ENCODE results near the gene RNF111.

Gene RNF111

GRCh38 chr15:58987491-58988005 is at the start of gene RNF111:
TSS of gene RNF111 (plus strand) at chr15:58987663. CDS start at chr15:59030823, 43,160 bp downstream.
- DNase-seq (ENCODE audit: low read depth) = peak; percentile 98

DNA sequence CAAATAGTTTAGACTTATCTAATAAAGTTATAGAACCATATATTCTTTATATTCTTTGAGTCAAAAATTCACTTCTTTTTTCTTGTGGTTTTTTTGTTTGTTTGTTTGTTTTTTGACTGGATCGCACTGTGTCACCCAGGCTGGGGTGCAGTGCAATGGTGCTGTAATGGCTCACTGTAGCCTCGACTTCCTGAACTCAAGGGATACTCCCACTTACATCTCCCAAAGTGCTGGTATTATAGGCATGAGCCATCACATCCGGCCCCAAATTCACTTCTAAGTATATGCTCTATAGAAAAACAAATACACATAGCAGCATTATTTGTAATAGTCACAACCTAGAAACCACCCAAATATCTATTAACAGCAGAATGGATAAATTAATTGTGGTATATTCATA is 40.3 kb upstream of the RNF111 start:
- no peak for DNase-seq (ENCODE audit: low read depth)

- DNase-seq (ENCODE audit: low read depth) = peak; percentile 68
These were observed 36.0 kb upstream of the RNF111 start for GRCh38 chr15:58951388-58952007.

DNA sequence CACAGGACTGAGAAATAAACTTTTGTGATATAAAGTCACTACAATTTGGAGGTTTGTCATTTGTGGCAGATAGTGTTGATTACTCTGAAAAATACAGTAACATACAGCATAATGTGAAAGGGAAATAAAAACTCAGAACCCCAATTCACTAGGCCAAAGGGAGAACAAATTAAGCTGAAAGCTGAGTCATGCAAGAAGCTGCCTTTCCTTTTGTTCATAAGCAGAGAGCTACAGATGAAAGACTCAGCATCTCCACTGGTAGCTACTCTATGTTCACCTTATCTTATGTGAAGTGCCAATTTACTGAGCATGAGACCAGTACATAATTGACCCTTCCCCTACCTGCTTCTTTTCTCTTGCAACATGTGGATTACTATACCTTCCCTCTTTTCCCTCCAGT is 34.7 kb upstream of the RNF111 start:
- peak; percentile 18 for DNase-seq (ENCODE audit: low read depth)

- DNase-seq (ENCODE audit: low read depth) = peak; percentile 39
These were observed 30.1 kb upstream of the RNF111 start for GRCh38 chr15:58957101-58957973.

- no peak for DNase-seq (ENCODE audit: low read depth)
These were observed 28.7 kb upstream of the RNF111 start for GRCh38 chr15:58958811-58959210.

- no peak for DNase-seq (ENCODE audit: low read depth)
These were observed 25.3 kb upstream of the RNF111 start for GRCh38 chr15:58962136-58962535.

GRCh38 chr15:58962662-58963565 is 24.5 kb upstream of the RNF111 start:
- DNase-seq (ENCODE audit: low read depth) = no peak

DNA sequence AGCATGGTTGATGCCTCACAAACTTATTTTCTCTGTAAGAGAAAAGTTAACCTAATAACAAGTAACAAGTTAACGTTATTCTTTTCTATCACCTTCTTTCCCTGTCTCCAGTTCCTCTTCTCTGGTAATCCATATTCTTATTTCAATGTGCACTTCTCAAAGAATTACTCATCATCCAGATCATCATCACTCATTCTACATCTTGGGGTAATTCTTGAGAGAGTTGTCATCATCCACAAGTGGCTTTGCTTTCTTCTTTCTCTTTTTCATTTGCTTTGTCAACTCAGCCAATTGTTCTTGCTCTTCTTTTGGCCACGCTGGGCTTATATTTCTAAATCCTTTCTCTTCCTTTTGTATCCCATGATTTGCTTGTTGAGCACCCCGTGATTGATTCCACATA is 20.8 kb upstream of the RNF111 start:
- peak; percentile 55 for DNase-seq (ENCODE audit: low read depth)

DNA sequence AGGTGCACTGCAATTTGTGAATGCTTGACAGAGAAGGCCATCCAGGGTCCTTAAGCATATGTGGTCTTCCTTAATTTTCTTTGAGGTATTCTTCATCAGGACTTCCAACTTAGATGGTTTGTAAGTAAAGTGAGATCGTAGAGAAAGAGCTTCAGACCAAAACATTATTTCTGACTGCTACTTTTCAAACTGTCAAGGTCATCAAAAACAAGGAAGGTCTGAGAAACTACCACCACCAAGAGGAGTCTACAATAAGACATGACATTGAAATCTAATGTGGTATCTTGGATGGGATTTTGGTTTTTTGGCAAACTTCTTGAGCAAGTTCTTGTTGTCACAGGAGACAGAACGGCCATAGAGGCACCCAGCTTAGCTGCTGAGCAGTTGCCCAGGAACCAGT is 20.0 kb upstream of the RNF111 start:
- no peak for DNase-seq (ENCODE audit: low read depth)

GRCh38 chr15:58977887-58978286 is 9.6 kb upstream of the RNF111 start:
- no peak for DNase-seq (ENCODE audit: low read depth)

DNA sequence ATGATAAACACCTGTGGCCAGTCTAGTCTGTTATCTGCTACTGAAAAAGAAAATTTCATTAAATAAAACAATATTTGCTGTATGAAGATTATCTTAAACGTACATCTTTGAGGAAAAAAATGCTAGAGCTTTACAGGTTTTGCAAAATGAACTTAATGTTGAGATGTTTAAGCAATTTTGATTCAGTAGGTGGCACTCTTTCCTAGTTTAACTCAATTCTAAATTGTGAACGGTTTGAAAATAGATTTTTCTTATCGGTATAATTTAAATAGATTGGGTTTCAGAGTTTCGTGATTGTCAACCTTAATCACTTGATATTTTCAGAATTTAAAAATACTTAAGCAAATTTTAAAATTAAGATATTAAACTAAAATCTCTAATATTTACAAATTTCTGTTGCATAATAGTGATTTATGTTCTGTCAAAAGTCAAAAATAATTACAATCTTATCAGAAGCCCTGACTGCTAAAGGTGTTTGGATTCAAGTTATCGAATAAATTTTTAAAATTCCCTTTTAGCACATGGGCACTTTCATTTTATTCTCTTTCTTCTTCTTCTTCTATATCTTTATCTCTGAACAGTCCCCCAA is 7.0 kb upstream of the RNF111 start:
- peak; percentile 57 for DNase-seq (ENCODE audit: low read depth)

DNA sequence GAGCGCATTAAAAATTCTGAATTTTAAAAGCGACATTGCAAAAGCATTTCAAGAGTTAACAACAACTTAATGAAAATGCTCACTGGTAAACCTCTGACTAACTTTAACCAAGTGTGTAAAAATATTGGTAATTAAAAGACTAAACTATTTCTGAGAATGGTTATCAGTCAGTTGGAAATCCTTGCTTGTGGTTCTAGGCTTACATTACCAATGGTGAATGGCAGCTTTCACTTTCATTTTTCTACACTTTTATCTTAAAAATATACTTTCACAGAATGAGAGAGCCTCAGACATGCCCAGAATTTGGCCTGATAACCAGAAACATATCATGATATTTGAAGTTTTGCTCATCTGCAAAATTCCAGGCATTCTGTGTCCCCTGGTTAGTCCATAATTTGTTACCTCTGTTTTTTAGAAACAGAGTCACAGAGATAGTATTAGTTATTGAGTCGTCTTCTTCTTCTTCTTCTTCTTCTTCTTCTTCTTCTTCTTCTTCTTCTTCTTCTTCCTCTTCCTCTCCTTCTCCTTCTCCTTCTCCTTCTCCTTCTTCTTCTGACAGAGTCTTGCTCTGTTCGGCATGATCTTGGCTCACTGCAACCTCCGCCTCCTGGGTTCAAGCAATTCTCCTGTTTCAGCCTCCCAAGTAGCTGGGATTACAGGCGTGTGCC is 5.5 kb upstream of the RNF111 start:
- DNase-seq (ENCODE audit: low read depth) = no peak

GRCh38 chr15:58983261-58983660 is 4.2 kb upstream of the RNF111 start:
- DNase-seq (ENCODE audit: low read depth) = no peak

DNA sequence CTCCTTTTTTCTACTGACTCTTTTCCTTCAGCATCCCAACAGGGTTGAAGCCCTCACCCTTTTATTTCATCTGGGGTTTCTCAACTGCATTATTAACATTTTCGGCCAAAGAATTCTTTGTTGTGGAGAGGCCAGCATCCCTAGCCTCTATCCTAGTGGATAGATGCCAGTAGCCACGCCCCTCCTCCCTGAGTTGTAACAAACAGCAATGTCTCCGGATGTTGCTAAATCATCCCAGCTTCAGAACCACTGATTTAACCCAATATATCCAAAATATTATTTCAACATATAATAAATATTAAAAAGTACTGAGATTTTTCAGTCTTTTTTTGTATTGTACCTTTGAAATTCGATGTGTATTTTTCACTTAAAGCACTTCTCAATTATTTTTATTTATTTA is 2.0 kb upstream of the RNF111 start:
- peak; percentile 65 for DNase-seq (ENCODE audit: low read depth)

DNA sequence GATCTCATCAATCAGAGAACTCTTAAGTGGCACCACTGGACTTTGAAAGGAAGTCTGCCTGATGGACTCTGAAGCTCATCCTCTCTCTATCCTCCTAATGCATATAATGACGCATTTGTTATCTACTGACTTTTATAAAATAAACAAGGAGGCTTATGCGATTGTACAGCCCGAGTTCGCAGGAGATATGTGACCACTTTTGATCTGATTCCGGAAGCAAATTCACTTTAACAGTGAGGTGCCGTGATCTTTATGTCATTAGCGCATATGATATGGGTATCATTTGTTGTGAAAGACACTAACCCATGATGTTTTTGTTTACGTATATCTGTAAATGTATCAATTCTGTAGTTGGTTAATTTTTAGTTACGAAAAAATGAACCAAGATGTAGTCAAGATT is 427 bp upstream of the RNF111 start:
- peak; percentile 36 for DNase-seq (ENCODE audit: low read depth)

- DNase-seq (ENCODE audit: low read depth) = peak; percentile 38
These were observed 733 bp downstream of the RNF111 start for GRCh38 chr15:58988006-58988785.

- no peak for DNase-seq (ENCODE audit: low read depth)
These were observed 4.7 kb downstream of the RNF111 start for GRCh38 chr15:58992181-58992580.

DNA sequence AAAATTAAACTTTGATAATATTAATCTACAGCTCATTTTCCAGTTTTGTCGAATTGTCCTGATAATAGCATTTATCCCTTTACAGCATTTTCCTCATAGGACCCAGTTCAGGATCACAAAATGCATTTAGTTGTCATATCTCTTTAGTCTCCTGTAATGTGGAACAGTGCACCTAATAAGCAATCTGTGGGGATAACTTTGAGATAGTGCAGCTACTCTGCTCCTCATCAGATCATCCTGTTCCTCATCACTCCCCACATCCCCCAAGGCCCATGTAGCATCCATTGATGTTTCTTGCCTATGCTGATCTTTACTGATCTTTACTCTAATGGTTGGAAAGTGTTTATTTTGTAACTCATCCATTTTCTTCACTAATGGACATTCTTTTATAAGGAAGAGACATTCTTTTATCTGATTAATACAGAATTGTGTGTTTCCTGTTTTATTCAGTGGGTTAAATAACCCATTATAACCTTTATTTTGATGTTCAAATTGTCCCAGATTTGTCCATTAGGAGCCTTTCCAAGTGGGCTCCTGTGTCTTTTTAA is 7.5 kb downstream of the RNF111 start:
- no peak for DNase-seq (ENCODE audit: low read depth)

DNA sequence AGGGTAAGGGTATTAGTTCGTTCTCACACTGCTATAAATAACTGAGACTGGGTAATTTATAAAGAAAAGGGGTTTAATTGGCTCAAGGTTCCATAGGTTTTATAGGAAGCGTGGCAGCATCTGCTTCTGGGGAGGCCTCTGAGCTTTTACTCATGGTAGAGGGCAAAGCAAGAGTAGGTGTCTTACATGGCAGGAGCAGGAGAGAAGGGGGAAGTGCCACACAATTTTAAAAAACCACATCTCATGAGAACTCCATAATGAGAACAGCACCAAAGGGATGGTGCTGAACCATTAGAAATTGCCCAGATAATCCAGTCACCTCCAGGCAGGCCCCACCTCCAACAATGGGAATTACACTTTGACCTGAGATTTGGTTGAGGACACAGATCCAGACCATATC is 12.2 kb downstream of the RNF111 start:
- no peak for DNase-seq (ENCODE audit: low read depth)

Data from amniotic epithelial cell (primary cell).